BE2C (cell line): ENCODE results near the gene DYRK4.
A peak's percentile ranks its signal among the peaks of the same experiment; 100 is the strongest.

ENCODE experiments used
- DNase-seq: peaks from one replicate; pipeline ENCODE4 v3.0.0-alpha.2; 2020
- H3K27me3 ChIP-seq: fragments of 250-450 bp; sonication (Bioruptor Pico); 2 replicates; pipeline ENCODE4 v1.5.1; 2020; ENCODE audit warnings: mild to moderate bottlenecking
- H3K36me3 ChIP-seq: fragments of 250-450 bp; sonication (Bioruptor Pico); 2 replicates; pipeline ENCODE4 v1.5.1; 2020; ENCODE audit warnings: mild to moderate bottlenecking
- H3K4me1 ChIP-seq: fragments of 250-450 bp; sonication (Bioruptor Pico); 2 replicates; pipeline ENCODE4 v1.5.1; 2020
- H3K4me3 ChIP-seq: 2 replicates; pipeline ENCODE4 v1.5.1; 2011; ENCODE audit warnings: low read depth, low read length
- H3K9me3 ChIP-seq: fragments of 250-450 bp; sonication (Bioruptor Pico); 2 replicates; pipeline ENCODE4 v1.5.1; 2020
- TF ChIP-seq, protein P1 (sequence below): IDR thresholded peaks from 2 replicates; pipeline ENCODE4 v1.5.1; 2012; ENCODE audit warnings: mild to moderate bottlenecking, low read depth, low read length

The DYRK4 gene

DNA sequence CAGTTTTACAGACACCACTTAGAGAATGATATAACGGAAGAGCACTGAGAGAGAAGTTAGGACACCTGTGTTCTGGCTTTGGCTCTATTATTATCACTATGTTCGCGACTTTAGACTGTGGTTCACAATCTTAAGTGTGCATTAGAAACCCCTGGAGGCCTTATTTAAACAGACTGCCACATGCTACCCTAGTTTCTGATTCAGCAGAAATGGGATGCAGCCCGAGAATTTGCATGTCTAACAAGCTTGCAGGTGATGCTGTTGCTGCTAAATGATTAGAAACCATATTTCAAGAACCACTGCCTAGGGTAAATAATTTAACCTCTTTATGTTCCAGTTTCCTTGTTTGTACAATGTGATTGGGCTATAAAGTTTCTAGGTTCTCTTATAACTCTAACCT, 26.9 kb upstream of the DYRK4 start:
- Histone ChIP-seq H3K4me1 (no peaks in the 10 kb centered on the region), H3K27me3 (no peaks in the 10 kb centered on the region), H3K9me3 (no peaks in the 10 kb centered on the region), H3K36me3 (peaks cover 10% of the 10 kb centered on the region; the same call in 1 of the 2 replicates), H3K4me3 (no peak overlapping the region)
- TF ChIP-seq, protein P1, sequence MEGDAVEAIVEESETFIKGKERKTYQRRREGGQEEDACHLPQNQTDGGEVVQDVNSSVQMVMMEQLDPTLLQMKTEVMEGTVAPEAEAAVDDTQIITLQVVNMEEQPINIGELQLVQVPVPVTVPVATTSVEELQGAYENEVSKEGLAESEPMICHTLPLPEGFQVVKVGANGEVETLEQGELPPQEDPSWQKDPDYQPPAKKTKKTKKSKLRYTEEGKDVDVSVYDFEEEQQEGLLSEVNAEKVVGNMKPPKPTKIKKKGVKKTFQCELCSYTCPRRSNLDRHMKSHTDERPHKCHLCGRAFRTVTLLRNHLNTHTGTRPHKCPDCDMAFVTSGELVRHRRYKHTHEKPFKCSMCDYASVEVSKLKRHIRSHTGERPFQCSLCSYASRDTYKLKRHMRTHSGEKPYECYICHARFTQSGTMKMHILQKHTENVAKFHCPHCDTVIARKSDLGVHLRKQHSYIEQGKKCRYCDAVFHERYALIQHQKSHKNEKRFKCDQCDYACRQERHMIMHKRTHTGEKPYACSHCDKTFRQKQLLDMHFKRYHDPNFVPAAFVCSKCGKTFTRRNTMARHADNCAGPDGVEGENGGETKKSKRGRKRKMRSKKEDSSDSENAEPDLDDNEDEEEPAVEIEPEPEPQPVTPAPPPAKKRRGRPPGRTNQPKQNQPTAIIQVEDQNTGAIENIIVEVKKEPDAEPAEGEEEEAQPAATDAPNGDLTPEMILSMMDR: no peak
- no peak for DNase-seq

DNA sequence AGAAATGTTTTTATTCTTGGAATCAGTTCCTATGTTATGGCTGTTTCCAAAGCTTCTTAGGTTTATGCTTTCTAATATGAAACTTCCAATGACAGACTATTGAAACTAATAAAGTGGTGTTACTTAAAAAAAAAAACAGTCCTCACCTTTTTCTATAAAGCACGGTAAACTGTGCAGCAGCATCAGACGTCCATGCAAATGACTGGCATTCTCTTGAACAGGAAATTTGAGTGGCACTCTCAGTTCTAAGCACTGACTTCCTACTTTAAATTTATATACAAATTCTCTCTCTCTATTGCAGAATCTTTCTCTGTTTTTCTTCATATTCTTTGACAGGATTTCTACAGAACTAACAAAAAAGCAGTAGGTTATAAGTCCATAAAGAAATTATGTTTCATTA, 26.1 kb upstream of the DYRK4 start:
- no peak overlapping the region for H3K4me3 ChIP-seq

DNA sequence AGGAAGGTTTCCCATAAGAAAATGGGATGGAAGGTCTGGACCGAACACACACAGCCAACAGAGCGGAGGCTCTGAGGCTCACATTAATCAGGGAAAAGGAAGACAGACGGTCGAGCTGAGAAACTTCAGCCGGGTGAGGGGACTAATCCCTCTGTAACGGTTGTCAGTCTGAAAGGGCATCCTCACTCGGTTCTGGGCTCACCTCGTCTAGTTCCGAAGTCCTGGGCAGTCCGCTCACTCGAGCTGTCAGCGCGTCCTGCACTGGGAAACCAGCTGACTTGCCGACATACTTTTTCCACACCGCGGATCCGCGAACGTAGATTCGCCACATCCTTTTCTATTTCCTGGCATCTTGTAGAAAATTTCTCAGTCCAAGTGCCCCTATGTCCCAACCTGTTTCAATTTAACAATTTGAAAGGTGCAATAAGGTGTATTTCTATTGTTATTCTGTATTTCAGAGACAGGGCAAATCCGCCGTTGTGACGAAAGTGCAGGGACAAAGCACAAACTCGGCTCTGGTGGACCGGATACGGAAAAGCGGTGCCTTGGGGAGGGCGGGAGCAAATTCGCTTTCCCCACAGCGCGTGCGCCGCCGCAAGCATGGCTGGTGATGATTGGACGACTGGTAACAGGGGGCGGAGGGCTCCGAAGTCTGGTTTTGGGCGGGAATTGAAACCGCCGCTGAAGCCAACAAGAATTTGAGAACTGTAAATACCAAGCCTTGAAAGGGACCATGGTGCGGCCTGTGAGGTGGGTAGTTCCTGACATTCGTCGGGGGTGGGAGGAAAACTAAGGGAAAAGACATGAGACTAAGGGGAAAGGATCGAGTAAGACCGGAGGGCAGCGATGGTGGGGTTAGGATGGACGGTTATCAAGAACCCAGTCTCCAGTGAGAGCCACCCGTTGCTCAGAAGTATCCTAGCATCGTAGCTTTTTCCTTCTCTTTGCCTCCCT, 23.5 kb upstream of the DYRK4 start, which contains the start of gene RAD51AP1:
Gene RAD51AP1 (plus strand): TSS at position 684 of the 954 bp plus-strand sequence. CDS start 50 bp downstream, at position 734.
- no peaks in the 10 kb centered on the region for H3K4me1 ChIP-seq
- no peaks in the 10 kb centered on the region for H3K9me3 ChIP-seq
- peak; percentile 95 for DNase-seq
- no peaks in the 10 kb centered on the region for H3K27me3 ChIP-seq
- TF ChIP-seq, protein P1: no peak
- H3K4me3 ChIP-seq: peak within 1 kb of the TSS; percentile 96
- H3K36me3 ChIP-seq: peaks cover 15% of the 10 kb centered on the region

More for the DNA sequence above, 26.1 kb upstream of the DYRK4 start:
- DNase-seq: no peak
- Histone ChIP-seq H3K27me3 (no peaks in the 10 kb centered on the region), H3K36me3 (peaks cover 10% of the 10 kb centered on the region; the same call in 1 of the 2 replicates), H3K4me1 (no peaks in the 10 kb centered on the region), H3K9me3 (no peaks in the 10 kb centered on the region)
- TF ChIP-seq, protein P1: no peak

DNA sequence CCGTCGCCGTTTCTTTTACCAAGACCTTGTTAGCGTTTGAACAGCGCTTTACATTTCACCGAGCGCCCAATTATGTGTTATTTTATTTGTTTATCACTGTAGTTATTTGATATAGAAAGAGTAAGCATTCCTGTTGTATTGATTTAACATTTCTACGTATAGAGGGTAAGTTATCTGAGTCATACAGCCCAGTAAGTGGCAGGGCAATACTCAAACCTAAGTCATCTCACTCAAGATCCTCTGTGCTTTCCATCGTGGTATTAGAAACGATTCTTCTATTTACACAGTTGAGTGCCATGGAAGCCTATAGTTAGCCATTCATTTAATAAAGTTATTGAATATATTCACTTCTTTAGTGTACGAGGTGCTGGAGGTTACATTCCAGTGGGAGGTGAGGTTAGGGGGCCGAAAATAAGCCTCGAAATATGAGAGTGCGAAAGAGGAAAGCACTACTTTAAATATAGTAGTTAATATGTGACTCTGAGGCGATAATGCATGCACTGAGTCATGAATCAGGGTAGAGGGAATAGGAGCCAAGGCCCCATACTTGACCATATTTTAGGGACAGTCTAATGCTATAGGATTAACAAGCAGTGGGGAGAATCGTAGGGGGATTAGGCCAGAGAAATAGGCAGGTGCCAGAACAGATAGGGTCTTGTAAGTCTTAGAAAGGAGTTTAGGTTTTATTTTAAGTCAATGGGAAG, 22.7 kb upstream of the DYRK4 start:
- peak overlapping the region; percentile 96 for H3K4me3 ChIP-seq
- H3K36me3 ChIP-seq: peaks cover 20% of the 10 kb centered on the region
- DNase-seq: no peak
- no peaks in the 10 kb centered on the region for H3K4me1 ChIP-seq
- no peaks in the 10 kb centered on the region for H3K27me3 ChIP-seq
- no peaks in the 10 kb centered on the region for H3K9me3 ChIP-seq
- TF ChIP-seq, protein P1: no peak

DNA sequence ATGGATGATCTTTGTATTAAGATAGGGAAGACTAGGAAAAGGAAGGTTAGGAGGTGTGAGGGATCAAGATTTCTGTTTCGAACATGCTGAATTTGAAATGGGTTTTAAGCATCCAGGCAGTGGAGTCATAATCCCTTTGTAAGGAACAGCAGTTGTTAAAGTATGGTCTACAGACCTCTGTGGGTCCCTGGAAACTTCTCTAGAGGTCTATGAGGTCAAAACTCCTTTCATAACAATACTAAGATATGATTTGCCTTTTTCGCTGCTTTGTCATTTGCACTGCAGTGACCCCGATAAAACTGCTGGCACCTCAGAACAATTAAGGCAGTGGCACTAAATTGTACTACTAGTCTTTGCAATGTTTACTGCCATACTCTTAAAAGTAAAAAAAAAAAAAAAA, 21.8 kb upstream of the DYRK4 start:
- H3K4me3 ChIP-seq: peak overlapping the region; percentile 96
- no peaks in the 10 kb centered on the region for H3K27me3 ChIP-seq
- peaks cover 24% of the 10 kb centered on the region for H3K36me3 ChIP-seq
- H3K4me1 ChIP-seq: no peaks in the 10 kb centered on the region
- H3K9me3 ChIP-seq: no peaks in the 10 kb centered on the region
- TF ChIP-seq, protein P1: no peak
- DNase-seq: no peak
